Astrocyte (in vitro differentiated cells and primary cell): ENCODE data around the gene HEXD. TPM values are rescaled to one million over a fixed set of nuclear protein-coding genes. Genes with fewer than 3 reads are reported as not detected.

Experiments used
- DNase-seq: peaks from one replicate; pipeline ENCODE4 v3.0.0-alpha.2; 2010; ENCODE audit warnings: low read depth
- FAIRE-seq: peaks from 2 replicates; lab custom pipeline; 2011; peaks lifted over from hg19 to GRCh38; lab: Jason Lieb, UNC
- H2AFZ ChIP-seq: 2 replicates; pipeline ENCODE4 v1.6.0; 2012; ENCODE audit warnings: low read depth, low read length, inconsistent platforms
- H3K27ac ChIP-seq: 2 replicates; pipeline ENCODE4 v1.5.1; 2011; ENCODE audit warnings: low read depth, low read length, inconsistent platforms
- H3K27me3 ChIP-seq: 2 replicates; pipeline ENCODE4 v1.6.0; 2011; ENCODE audit warnings: low read length, inconsistent platforms; ENCODE audit not compliant: insufficient read depth
- H3K36me3 ChIP-seq: 2 replicates; pipeline ENCODE4 v1.5.1; 2011; ENCODE audit warnings: low read length, inconsistent platforms; ENCODE audit not compliant: insufficient read depth
- H3K4me1 ChIP-seq: 2 replicates; pipeline ENCODE4 v1.5.1; 2011; ENCODE audit warnings: low read length, inconsistent platforms; ENCODE audit not compliant: insufficient read depth
- H3K4me2 ChIP-seq: 2 replicates; pipeline ENCODE4 v1.6.0; 2012; ENCODE audit warnings: low read length, inconsistent platforms
- H3K4me3 ChIP-seq: 2 replicates; pipeline ENCODE4 v1.5.1; 2011; ENCODE audit warnings: low read depth, mild to moderate bottlenecking, low read length, inconsistent platforms; ENCODE audit not compliant: insufficient read depth
- H3K79me2 ChIP-seq: 2 replicates; pipeline ENCODE4 v1.6.0; 2012; ENCODE audit warnings: mild to moderate bottlenecking, low read length, inconsistent platforms; ENCODE audit not compliant: insufficient read depth
- H3K9ac ChIP-seq: 2 replicates; pipeline ENCODE4 v1.6.0; 2012; ENCODE audit warnings: mild to moderate bottlenecking, low read length, inconsistent platforms
- H3K9me3 ChIP-seq: 2 replicates; pipeline ENCODE4 v1.5.1; 2012; ENCODE audit warnings: low read depth, mild to moderate bottlenecking, low read length, inconsistent platforms; ENCODE audit not compliant: insufficient read depth
- H4K20me1 ChIP-seq: 2 replicates; pipeline ENCODE4 v1.6.0; 2012; ENCODE audit warnings: low read length, inconsistent platforms; ENCODE audit not compliant: insufficient read depth
- H3K27ac Mint-ChIP-seq: one replicate; pipeline ENCODE4 v1.8.0; 2021; ENCODE audit warnings: mild to moderate bottlenecking, mixed read lengths; ENCODE audit not compliant: unreplicated experiment
- H3K27me3 Mint-ChIP-seq: one replicate; pipeline ENCODE4 v1.8.0; 2021; ENCODE audit warnings: low read depth, mixed read lengths; ENCODE audit not compliant: unreplicated experiment
- H3K36me3 Mint-ChIP-seq: one replicate; pipeline ENCODE4 v1.8.0; 2021; ENCODE audit warnings: low read depth, mixed read lengths; ENCODE audit not compliant: unreplicated experiment
- H3K4me1 Mint-ChIP-seq: one replicate; pipeline ENCODE4 v1.8.0; 2021; ENCODE audit warnings: low read depth, mixed read lengths; ENCODE audit not compliant: unreplicated experiment
- H3K4me3 Mint-ChIP-seq: one replicate; pipeline ENCODE4 v1.8.0; 2021; ENCODE audit warnings: mild to moderate bottlenecking, moderate library complexity, mixed read lengths; ENCODE audit not compliant: unreplicated experiment
- H3K9me3 Mint-ChIP-seq: one replicate; pipeline ENCODE4 v1.8.0; 2021; ENCODE audit warnings: mild to moderate bottlenecking, mixed read lengths; ENCODE audit not compliant: unreplicated experiment
- EZH2 ChIP-seq: IDR thresholded peaks from 2 replicates; pipeline ENCODE4 v1.6.1; 2012; ENCODE audit warnings: mild to moderate bottlenecking, low read length, inconsistent platforms; ENCODE audit not compliant: insufficient read depth
- total RNA-seq: library from RNA; stranded (reverse); gene quantifications from 2 replicates; pipeline ENCODE4 v1.2.1, GENCODE V29; 2021
- TF ChIP-seq, protein P1 (sequence below): IDR thresholded peaks from 2 replicates; pipeline ENCODE4 v1.5.1; 2011; ENCODE audit warnings: low read depth, mild to moderate bottlenecking, inconsistent platforms, low read length, moderate library complexity; ENCODE audit not compliant: insufficient read depth

Gene HEXD
- total RNA-seq, 1 donor from 2014 or later, result 11.1 TPM

DNA sequence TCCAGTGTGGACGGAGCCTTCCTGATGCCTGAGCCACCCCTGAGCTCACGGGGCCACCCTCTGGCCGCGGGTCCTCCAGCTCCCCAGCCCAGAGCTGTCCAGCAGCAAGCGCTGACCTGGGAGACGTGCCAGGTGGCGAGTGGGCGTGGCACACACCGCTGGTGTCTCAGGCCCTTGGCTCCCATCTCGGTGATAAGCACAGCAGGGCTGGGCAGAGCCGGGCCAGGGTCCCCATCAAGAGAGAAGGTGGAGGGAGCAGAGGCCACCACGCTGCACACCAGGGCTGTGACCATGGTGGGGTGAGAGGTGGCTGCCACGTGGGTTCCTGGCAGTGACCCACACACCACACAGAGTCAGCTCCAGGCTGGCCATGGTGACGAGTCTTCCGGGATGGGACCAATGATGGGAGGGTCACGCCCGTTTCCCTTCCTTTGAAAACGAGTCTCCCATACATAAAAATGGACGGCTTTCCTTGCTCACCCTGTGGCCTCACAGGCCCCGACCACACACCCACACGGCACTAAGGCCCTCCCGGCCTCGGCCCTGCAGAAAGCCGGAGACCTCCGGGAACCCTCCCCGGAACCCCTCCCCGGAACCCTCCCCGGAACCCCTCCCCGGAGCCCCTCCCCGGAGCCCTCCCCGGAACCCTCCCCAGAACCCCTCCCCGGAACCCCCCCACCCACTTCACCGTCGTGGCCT lies 29.8 kb upstream of the HEXD start:
- H3K36me3 ChIP-seq, result no peaks in the 10 kb centered on the region
- H3K27me3 Mint-ChIP-seq, result peaks cover 11% of the 10 kb centered on the region
- no peaks in the 10 kb centered on the region for H3K9me3 Mint-ChIP-seq
- H3K4me3 Mint-ChIP-seq, result no peak overlapping the region
- H3K79me2 ChIP-seq, result no peaks in the 10 kb centered on the region
- no peak overlapping the region for H3K4me2 ChIP-seq
- no peak for FAIRE-seq
- H3K27ac ChIP-seq, result no peak overlapping the region
- H3K4me1 ChIP-seq, result no peaks in the 10 kb centered on the region
- no peak overlapping the region for H3K27ac Mint-ChIP-seq
- no peak overlapping the region for H3K9ac ChIP-seq
- H3K9me3 ChIP-seq, result no peaks in the 10 kb centered on the region
- peaks cover 7% of the 10 kb centered on the region for H3K27me3 ChIP-seq
- peaks cover 2% of the 10 kb centered on the region for H3K36me3 Mint-ChIP-seq
- H3K4me1 Mint-ChIP-seq, result no peaks in the 10 kb centered on the region
- H2AFZ ChIP-seq, result no peak overlapping the region
- DNase-seq, result peak; percentile 7
- H3K4me3 ChIP-seq, result no peak overlapping the region
- peaks cover 4% of the 10 kb centered on the region for H4K20me1 ChIP-seq
- TF ChIP-seq EZH2, result no peak
- TF ChIP-seq, protein P1, sequence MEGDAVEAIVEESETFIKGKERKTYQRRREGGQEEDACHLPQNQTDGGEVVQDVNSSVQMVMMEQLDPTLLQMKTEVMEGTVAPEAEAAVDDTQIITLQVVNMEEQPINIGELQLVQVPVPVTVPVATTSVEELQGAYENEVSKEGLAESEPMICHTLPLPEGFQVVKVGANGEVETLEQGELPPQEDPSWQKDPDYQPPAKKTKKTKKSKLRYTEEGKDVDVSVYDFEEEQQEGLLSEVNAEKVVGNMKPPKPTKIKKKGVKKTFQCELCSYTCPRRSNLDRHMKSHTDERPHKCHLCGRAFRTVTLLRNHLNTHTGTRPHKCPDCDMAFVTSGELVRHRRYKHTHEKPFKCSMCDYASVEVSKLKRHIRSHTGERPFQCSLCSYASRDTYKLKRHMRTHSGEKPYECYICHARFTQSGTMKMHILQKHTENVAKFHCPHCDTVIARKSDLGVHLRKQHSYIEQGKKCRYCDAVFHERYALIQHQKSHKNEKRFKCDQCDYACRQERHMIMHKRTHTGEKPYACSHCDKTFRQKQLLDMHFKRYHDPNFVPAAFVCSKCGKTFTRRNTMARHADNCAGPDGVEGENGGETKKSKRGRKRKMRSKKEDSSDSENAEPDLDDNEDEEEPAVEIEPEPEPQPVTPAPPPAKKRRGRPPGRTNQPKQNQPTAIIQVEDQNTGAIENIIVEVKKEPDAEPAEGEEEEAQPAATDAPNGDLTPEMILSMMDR, result no peak

- peaks cover 7% of the 10 kb centered on the region for H3K27me3 ChIP-seq
- no peak overlapping the region for H2AFZ ChIP-seq
- FAIRE-seq, result no peak
- H3K36me3 ChIP-seq, result no peaks in the 10 kb centered on the region
- no peak overlapping the region for H3K27ac ChIP-seq
- H3K27ac Mint-ChIP-seq, result no peak overlapping the region
- H3K4me1 ChIP-seq, result no peaks in the 10 kb centered on the region
- peaks cover 4% of the 10 kb centered on the region for H4K20me1 ChIP-seq
- no peaks in the 10 kb centered on the region for H3K9me3 Mint-ChIP-seq
- no peaks in the 10 kb centered on the region for H3K79me2 ChIP-seq
- H3K27me3 Mint-ChIP-seq, result peaks cover 11% of the 10 kb centered on the region
- no peak overlapping the region for H3K4me3 ChIP-seq
- no peaks in the 10 kb centered on the region for H3K9me3 ChIP-seq
- no peak overlapping the region for H3K4me3 Mint-ChIP-seq
- no peak overlapping the region for H3K4me2 ChIP-seq
- no peaks in the 10 kb centered on the region for H3K4me1 Mint-ChIP-seq
- TF ChIP-seq, protein P1, result no peak
- TF ChIP-seq EZH2, result no peak
- DNase-seq, result no peak
- no peak overlapping the region for H3K9ac ChIP-seq
- peaks cover 5% of the 10 kb centered on the region for H3K36me3 Mint-ChIP-seq
Measured at GRCh38 chr17:82388922-82389283, 29.2 kb upstream of the HEXD start.

- no peaks in the 10 kb centered on the region for H3K4me1 ChIP-seq
- FAIRE-seq, result no peak
Measured at GRCh38 chr17:82389379-82389778, 28.8 kb upstream of the HEXD start.

More at GRCh38 chr17:82389379-82389778, 28.8 kb upstream of the HEXD start:
- Mint-ChIP-seq H3K27ac (no peak overlapping the region), H3K36me3 (peaks cover 8% of the 10 kb centered on the region), H3K27me3 (peaks cover 11% of the 10 kb centered on the region), H3K4me1 (no peaks in the 10 kb centered on the region), H3K4me3 (no peak overlapping the region), H3K9me3 (no peaks in the 10 kb centered on the region)
- Histone ChIP-seq H3K27ac (no peak overlapping the region), H3K9me3 (no peaks in the 10 kb centered on the region), H4K20me1 (peaks cover 4% of the 10 kb centered on the region), H3K36me3 (no peaks in the 10 kb centered on the region), H3K9ac (no peak overlapping the region), H2AFZ (no peak overlapping the region), H3K27me3 (peaks cover 7% of the 10 kb centered on the region), H3K4me3 (no peak overlapping the region), H3K79me2 (no peaks in the 10 kb centered on the region), H3K4me2 (no peak overlapping the region)
- TF ChIP-seq, protein P1, result no peak
- no peak for TF ChIP-seq EZH2
- no peak for DNase-seq
